Body of pancreas (tissue), 4 donors: ENCODE results near the gene CRYGB. TPM values are rescaled to one million over a fixed set of nuclear protein-coding genes. Genes with fewer than 3 reads are reported as not detected.
"Not testable (repeated sequence)": the region's sequence is repeated elsewhere in the genome, so short reads cannot be mapped to it uniquely, and the experiment has no call there.

Source experiments
- ATAC-seq: fragments of 150-250 bp; one replicate; pipeline ENCODE4 v1.9.1; 2016
- DNase-seq, 4 donors: peaks; one replicate each; pipeline ENCODE4 v3.0.0-alpha.2; 2019
- H3K27ac ChIP-seq, 4 donors: fragments of 200-600 bp; sonication (generic); 1 replicate in 3 of 4; 2 replicates in 1 of 4; pipeline versions ENCODE4 v1.5.1 to v1.6.1; 2016 to 2019; ENCODE audit warnings: mild to moderate bottlenecking in 1 of 4, mixed read lengths in 1 of 4, moderate library complexity in 1 of 4
- H3K27me3 ChIP-seq, 2 donors: fragments of 200-600 bp; sonication (generic); one replicate each; pipeline ENCODE4 v1.6.0; 2016; ENCODE audit warnings: mild to moderate bottlenecking in 1 of 2
- H3K36me3 ChIP-seq, 2 donors: fragments of 200-600 bp; sonication (generic); replicated peaks in 1 of 2; 2 replicates each; pipeline ENCODE4 v1.5.1; 2016; ENCODE audit warnings: low read depth in 2 of 2; ENCODE audit not compliant: insufficient read depth in 1 of 2
- H3K4me1 ChIP-seq: fragments of 200-600 bp; sonication (generic); one replicate; pipeline ENCODE4 v1.6.0; 2016
- H3K4me3 ChIP-seq, 2 donors: fragments of 200-600 bp; sonication (generic); 1 replicate in 1 of 2; 2 replicates in 1 of 2; pipeline ENCODE4 v1.5.1; 2016 to 2019
- H3K9me3 ChIP-seq, 3 donors: fragments of 200-600 bp; sonication (generic); 1 replicate in 2 of 3; 2 replicates in 1 of 3; pipeline ENCODE4 v1.5.1; 2016
- POLR2A ChIP-seq, 3 donors: fragments of 450-650 bp; IDR thresholded peaks; one replicate each; pipeline ENCODE4 v1.6.1; 2016; ENCODE audit warnings: antibody characterized with exemption in 3 of 3, mild to moderate bottlenecking in 2 of 3
- WGBS, 2 donors: methylation state at CpG; one replicate each; pipeline ENCODE4 v1.1.5; 2017; 5-methylcytosine and 5-hydroxymethylcytosine counted together
- intact Hi-C: fragments of 100-400 bp; cut with DNase I; formaldehyde crosslinking; loops from one replicate; pipeline ENCODE4 v1.15.1; 2023
- total RNA-seq, 2 donors: library from RNA; depleted of rRNA; stranded (reverse); fragments of >200 nt; gene quantifications; one replicate each; pipeline ENCODE4 v1.1.0, GENCODE V29; 2016
- TF ChIP-seq, protein P1 (sequence below), 7 experiments: fragments of 450-650 bp in 4 of 7; fragments of 200-600 bp in 3 of 7; sonication (generic) in 3 of 7; IDR thresholded peaks; one replicate each; pipeline ENCODE4 v1.5.1; 2016 to 2019; ENCODE audit warnings: antibody characterized with exemption in 7 of 7

CRYGB gene
- total RNA-seq, 2 donors from 2014 or later, result not detected

DNA sequence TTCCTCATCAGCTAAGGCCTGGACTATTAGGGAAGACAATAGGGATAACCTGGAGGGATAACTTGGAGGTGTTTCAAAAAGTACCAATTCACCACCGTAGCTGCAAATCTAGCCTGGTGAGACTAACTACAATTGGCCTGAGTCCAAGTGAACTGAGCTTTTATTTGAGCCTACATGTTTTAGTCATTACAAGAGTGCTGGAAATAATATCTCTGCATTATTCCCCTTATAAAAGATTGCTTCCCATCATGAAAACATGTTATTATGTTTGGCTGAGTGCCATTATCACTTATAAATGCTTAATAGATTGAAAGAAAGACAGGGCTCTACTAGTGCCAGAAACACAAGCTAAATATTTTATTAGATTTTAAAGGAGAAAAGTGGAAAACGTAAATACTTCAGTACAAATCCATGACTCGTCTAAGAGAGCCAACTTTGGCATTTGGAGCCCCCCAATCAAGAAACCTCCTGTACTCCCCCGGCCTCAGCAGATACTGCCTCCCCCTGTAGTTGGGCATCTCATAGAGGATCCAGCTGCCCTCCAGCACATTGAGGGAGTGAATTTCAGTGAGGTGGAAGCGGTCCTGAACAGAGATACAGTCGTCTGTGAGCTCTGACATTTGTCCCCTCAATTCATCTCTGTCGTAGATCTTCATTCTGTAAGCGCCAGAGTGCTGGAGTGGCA is 3.6 kb downstream of the CRYGB start:
- Histone ChIP-seq H3K36me3 (no peaks in the 10 kb centered on the region), H3K27ac (no peak overlapping the region), H3K4me3 (no peak overlapping the region), H3K9me3 (no peaks in the 10 kb centered on the region), H3K4me1 (no peaks in the 10 kb centered on the region), H3K27me3 (no peaks in the 10 kb centered on the region)
- DNase-seq (no peak), ATAC-seq (no peak)
- TF ChIP-seq, protein P1, sequence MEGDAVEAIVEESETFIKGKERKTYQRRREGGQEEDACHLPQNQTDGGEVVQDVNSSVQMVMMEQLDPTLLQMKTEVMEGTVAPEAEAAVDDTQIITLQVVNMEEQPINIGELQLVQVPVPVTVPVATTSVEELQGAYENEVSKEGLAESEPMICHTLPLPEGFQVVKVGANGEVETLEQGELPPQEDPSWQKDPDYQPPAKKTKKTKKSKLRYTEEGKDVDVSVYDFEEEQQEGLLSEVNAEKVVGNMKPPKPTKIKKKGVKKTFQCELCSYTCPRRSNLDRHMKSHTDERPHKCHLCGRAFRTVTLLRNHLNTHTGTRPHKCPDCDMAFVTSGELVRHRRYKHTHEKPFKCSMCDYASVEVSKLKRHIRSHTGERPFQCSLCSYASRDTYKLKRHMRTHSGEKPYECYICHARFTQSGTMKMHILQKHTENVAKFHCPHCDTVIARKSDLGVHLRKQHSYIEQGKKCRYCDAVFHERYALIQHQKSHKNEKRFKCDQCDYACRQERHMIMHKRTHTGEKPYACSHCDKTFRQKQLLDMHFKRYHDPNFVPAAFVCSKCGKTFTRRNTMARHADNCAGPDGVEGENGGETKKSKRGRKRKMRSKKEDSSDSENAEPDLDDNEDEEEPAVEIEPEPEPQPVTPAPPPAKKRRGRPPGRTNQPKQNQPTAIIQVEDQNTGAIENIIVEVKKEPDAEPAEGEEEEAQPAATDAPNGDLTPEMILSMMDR (IDR thresholded peaks at IDR 0.05), result no peak
- TF ChIP-seq POLR2A (IDR thresholded peaks at IDR 0.05), result no peak
- 43% methylated on average over 8 of the region's 8 CpGs for WGBS, 2 donors
- intact Hi-C loops, result no loop called here

DNA sequence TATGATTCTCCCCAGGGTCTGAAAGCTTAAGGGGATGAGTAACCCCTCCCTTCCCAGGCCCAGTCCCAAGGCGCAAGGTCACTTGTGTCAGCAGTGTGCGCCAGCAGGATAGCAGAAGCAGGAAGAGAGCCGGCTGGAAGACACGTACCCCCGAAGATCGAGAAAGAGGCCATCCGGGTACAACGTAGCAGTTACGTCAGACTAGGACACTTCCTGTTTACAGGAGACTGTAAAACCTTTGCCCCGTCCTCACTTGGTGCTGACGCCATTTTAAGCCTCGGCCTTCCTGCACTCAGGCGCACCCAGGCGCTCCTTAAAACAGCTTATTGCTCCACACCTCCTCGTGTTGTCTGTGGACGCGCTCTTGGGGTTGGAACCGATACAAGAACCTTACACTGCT is 6.5 kb downstream of the CRYGB start:
- intact Hi-C loops, result no loop called here
- H3K36me3 ChIP-seq, result no peaks in the 10 kb centered on the region
- TF ChIP-seq, protein P1 (IDR thresholded peaks at IDR 0.05), result no peak
- no peak for TF ChIP-seq POLR2A (IDR thresholded peaks at IDR 0.05)
- H3K27me3 ChIP-seq, result no peaks in the 10 kb centered on the region
- H3K4me1 ChIP-seq, result peaks cover 10% of the 10 kb centered on the region
- no peaks in the 10 kb centered on the region for H3K9me3 ChIP-seq
- no peak overlapping the region for H3K4me3 ChIP-seq
- 86 to 88% methylated on average over 18 of the region's 18 CpGs for WGBS, 2 donors
- no peak for ATAC-seq
- H3K27ac ChIP-seq, result no peak overlapping the region
- no peak for DNase-seq

DNA sequence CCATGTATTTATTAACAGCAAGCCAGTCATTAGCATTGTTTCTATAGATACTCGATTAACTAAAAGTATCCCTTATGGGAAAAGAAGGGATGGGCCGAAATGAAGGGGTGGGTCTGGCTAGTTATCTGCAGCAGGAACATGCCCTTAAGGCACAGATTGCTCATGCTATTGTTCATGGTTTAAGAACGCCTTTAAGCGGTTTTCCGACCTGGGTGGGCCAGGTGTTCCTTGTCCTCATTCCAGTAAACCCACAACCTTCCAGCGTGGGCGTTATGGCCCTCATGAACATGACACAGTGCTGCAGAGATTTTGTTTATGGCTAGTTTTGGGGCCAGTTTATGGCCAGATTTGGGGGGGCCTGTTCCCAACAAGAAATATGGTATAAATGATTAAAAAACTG is 7.6 kb downstream of the CRYGB start:
- intact Hi-C loops, result not testable (repeated sequence)

DNA sequence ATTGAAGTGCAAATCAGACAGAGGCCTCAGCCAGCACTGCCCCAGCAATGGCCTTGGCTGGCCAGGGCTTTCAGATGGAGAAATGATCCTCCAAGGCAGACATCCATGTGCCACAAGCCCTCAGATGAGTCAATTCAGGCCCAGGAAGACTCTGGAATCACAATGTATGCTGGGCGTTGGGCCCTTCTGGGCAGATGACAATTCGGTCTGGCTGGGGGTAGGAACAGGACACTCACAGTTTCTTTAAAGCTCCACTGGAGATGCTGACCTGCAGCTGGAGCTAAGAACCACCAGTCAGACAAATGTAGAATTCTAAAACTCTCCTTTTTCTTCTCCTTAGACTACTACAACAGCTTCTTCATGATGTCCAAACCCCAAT is 9.3 kb downstream of the CRYGB start:
- Histone ChIP-seq H3K4me1 (peaks cover 10% of the 10 kb centered on the region), H3K36me3 (no peaks in the 10 kb centered on the region), H3K27me3 (no peaks in the 10 kb centered on the region), H3K27ac (no peak overlapping the region), H3K4me3 (no peak overlapping the region), H3K9me3 (no peaks in the 10 kb centered on the region)
- no peak for DNase-seq
- no peak for ATAC-seq
- intact Hi-C loops, result no loop called here
- TF ChIP-seq, protein P1 (IDR thresholded peaks at IDR 0.05), result no peak
- 91 to 100% methylated on average over 2 of the region's 2 CpGs for WGBS, 2 donors

More for the DNA sequence above, 7.6 kb downstream of the CRYGB start:
- WGBS, 2 donors, result 93 to 94% methylated on average over 7 of the region's 7 CpGs
- not testable (repeated sequence) for ATAC-seq, DNase-seq, H3K4me3 ChIP-seq, H3K27me3 ChIP-seq, H3K36me3 ChIP-seq, H3K9me3 ChIP-seq, H3K27ac ChIP-seq
- peaks cover 10% of the 10 kb centered on the region for H3K4me1 ChIP-seq

DNA sequence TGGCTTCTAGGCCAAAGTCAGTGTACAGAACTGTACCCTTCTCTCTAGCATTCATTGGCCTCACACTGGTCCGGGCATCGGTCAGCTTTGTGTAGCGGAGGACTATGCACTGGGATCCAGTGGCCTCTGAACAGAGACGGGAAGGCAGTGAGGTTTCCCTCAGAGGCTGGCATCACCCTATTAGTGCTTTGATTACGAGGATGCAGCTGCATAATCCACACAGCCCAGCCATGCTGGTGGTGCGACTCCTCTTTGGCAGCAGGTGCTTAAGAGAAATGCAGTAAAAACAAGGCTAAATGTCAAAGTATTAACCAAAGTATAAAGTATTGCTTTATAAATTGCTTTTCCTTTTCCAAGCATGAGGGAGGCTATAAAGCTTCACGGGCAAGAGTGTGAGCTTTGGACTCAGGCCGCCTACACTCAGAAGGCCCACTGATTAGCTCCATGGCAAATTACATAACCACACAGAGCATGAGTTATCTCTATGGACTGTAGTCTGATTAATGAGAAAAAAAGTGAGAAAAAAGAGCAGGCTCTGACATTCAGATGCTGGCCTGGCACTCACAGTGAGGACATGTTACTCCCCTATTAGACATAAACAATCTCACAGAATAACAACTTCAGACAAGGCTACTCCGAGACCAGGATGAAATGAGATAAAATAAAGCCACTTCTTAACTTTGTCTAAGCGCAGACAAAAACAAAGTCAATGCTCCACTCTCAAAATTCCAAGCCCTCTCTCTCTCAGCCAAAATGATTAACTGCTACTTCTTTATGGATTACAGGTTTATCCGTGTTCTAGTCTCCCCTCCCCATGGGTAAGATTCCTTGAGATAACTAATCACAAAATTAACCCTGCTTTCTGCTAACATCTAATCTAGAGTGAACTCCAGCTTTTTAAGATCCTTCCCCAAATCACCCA is 9.9 kb downstream of the CRYGB start:
- no peak overlapping the region for H3K4me3 ChIP-seq
- peaks cover 10% of the 10 kb centered on the region for H3K4me1 ChIP-seq
- TF ChIP-seq, protein P1 (IDR thresholded peaks at IDR 0.05), result no peak
- no peak for TF ChIP-seq POLR2A (IDR thresholded peaks at IDR 0.05)
- H3K9me3 ChIP-seq, result no peaks in the 10 kb centered on the region
- H3K27me3 ChIP-seq, result no peaks in the 10 kb centered on the region
- DNase-seq (peak in 2 of 4 donors; percentile 20 to 34), ATAC-seq (peak; percentile 66)
- WGBS, 2 donors, result 63% methylated on average over 11 of the region's 11 CpGs
- intact Hi-C loops, result no loop called here
- no peak overlapping the region for H3K27ac ChIP-seq
- H3K36me3 ChIP-seq, result no peaks in the 10 kb centered on the region
